Brain microvascular endothelial cell (primary cell): ENCODE data around the gene OR2V2.

Experiments
- DNase-seq: peaks from one replicate; pipeline ENCODE4 v3.0.0-alpha.2; 2020
- H3K27ac ChIP-seq: fragments of 250-450 bp; sonication (Bioruptor Pico); 2 replicates; pipeline ENCODE4 v1.5.1; 2020; ENCODE audit warnings: mild to moderate bottlenecking, moderate library complexity
- H3K27me3 ChIP-seq: fragments of 250-450 bp; sonication (Bioruptor Pico); replicated peaks from 2 replicates; pipeline ENCODE4 v1.5.1; 2020; ENCODE audit warnings: mild to moderate bottlenecking
- H3K36me3 ChIP-seq: fragments of 250-450 bp; sonication (Bioruptor Pico); replicated peaks from 2 replicates; pipeline ENCODE4 v1.5.1; 2020; ENCODE audit warnings: mild to moderate bottlenecking
- H3K4me3 ChIP-seq: 2 replicates; pipeline ENCODE4 v1.5.1; 2011; ENCODE audit warnings: low read depth, mild to moderate bottlenecking, control low read depth, low read length, moderate library complexity
- CTCF ChIP-seq: IDR thresholded peaks from 2 replicates; pipeline ENCODE4 v1.5.1; 2011; ENCODE audit warnings: low read depth, mild to moderate bottlenecking, moderate library complexity, low read length, control low read depth, inconsistent platforms; ENCODE audit errors: missing control alignments
- in situ Hi-C: cut with HindIII; loops from 2 replicates; pipeline ENCODE4 v1.10.0; 2017; ENCODE audit warnings: low sequenced_read_pairs, low pct_ligation_motif_present

OR2V2 gene

GRCh38 chr5:181204113-181204825 lies 56.9 kb downstream of the OR2V2 start:
- in situ Hi-C loops: no loop called here
- no peak for DNase-seq
- Histone ChIP-seq H3K27ac (no peak overlapping the region), H3K27me3 (no peaks in the 10 kb centered on the region), H3K4me3 (peak overlapping the region; percentile 45), H3K36me3 (no peaks in the 10 kb centered on the region)
- no peak for TF ChIP-seq CTCF

GRCh38 chr5:181204826-181205760 lies 57.7 kb downstream of the OR2V2 start, which contains the start of gene TRIM7:
TSS of gene TRIM7 (minus strand) at chr5:181205196. CDS start at chr5:181205110, 86 bp downstream.
- no peaks in the 10 kb centered on the region for H3K27me3 ChIP-seq
- no peak within 1 kb of the TSS for H3K27ac ChIP-seq
- no peak for TF ChIP-seq CTCF
- no peak for DNase-seq
- H3K36me3 ChIP-seq: no peaks in the 10 kb centered on the region
- H3K4me3 ChIP-seq: peak within 1 kb of the TSS; percentile 69
- in situ Hi-C loops: no loop called here

GRCh38 chr5:181205761-181206649 lies 58.6 kb downstream of the OR2V2 start:
- no peak for DNase-seq
- in situ Hi-C loops: no loop called here
- Histone ChIP-seq H3K4me3 (peak overlapping the region; percentile 69), H3K27me3 (no peaks in the 10 kb centered on the region), H3K36me3 (no peaks in the 10 kb centered on the region), H3K27ac (no peak overlapping the region)
- no peak for TF ChIP-seq CTCF

GRCh38 chr5:181207214-181207959 lies 60.0 kb downstream of the OR2V2 start:
- DNase-seq: peak; percentile 95
- TF ChIP-seq CTCF: no peak
- Histone ChIP-seq H3K27me3 (no peaks in the 10 kb centered on the region), H3K4me3 (peak overlapping the region; percentile 69), H3K36me3 (no peaks in the 10 kb centered on the region), H3K27ac (peak overlapping the region; percentile 68)
- in situ Hi-C loops: no loop called here

GRCh38 chr5:181207960-181208253 lies 60.5 kb downstream of the OR2V2 start:
- H3K27ac ChIP-seq: no peak overlapping the region
- no peak overlapping the region for H3K4me3 ChIP-seq
- in situ Hi-C loops: no loop called here
- no peak for DNase-seq
- no peaks in the 10 kb centered on the region for H3K27me3 ChIP-seq
- no peaks in the 10 kb centered on the region for H3K36me3 ChIP-seq
- TF ChIP-seq CTCF: no peak
